PC-9 (cell line): ENCODE measurements around the gene NTN4. TPM values are rescaled to one million over a fixed set of nuclear protein-coding genes. Genes with fewer than 3 reads are reported as not detected.

Source experiments
- BruUV-seq: library from RNA; stranded (reverse); fragments of 400-500 nt; replicated peaks from 2 replicates; lab custom pipeline; 2021; lab: Mats Ljungman, UMichigan
- CTCF ChIA-PET: fragments of 300-600 bp; sonication (Branson Sonifier 250); formaldehyde crosslinking; loops from one replicate; lab custom pipeline; 2022; ENCODE audit warnings: antibody characterized with exemption; lab: Charles Lee
- POLR2A ChIA-PET: fragments of 300-600 bp; sonication (Branson Sonifier 250); formaldehyde crosslinking; loops from one replicate; lab custom pipeline; 2022; ENCODE audit warnings: antibody characterized with exemption; ENCODE audit not compliant: unreplicated experiment; lab: Charles Lee
- DNase-seq, 2 experiments: peaks; one replicate each; pipeline versions ENCODE4 v3.0.0 to v3.0.0-alpha.2; 2015 to 2022; ENCODE audit warnings: mixed read lengths in 1 of 2
- H2AFZ ChIP-seq: fragments of 200-600 bp; sonication (generic); 2 replicates; pipeline ENCODE4 v1.8.1; 2017; ENCODE audit warnings: antibody characterized with exemption
- H3F3A ChIP-seq: fragments of 200-600 bp; sonication (generic); 2 replicates; pipeline ENCODE4 v1.8.1; 2017; ENCODE audit warnings: antibody characterized with exemption, mild to moderate bottlenecking, low read depth; ENCODE audit not compliant: insufficient read depth
- H3K27ac ChIP-seq: fragments of 200-600 bp; sonication (generic); 2 replicates; pipeline ENCODE4 v1.6.1; 2016; ENCODE audit warnings: mixed run types
- H3K27me3 ChIP-seq: fragments of 200-600 bp; sonication (generic); 2 replicates; pipeline ENCODE4 v1.6.1; 2016; ENCODE audit warnings: low read depth, mixed run types; ENCODE audit not compliant: insufficient read depth
- H3K36me3 ChIP-seq: fragments of 200-600 bp; sonication (generic); 2 replicates; pipeline ENCODE4 v1.6.1; 2016; ENCODE audit warnings: low read depth, mixed run types
- H3K4me1 ChIP-seq: fragments of 200-600 bp; sonication (generic); replicated peaks from 2 replicates; pipeline ENCODE4 v1.6.1; 2016; ENCODE audit warnings: mixed run types; ENCODE audit not compliant: insufficient read depth
- H3K4me2 ChIP-seq: fragments of 200-600 bp; sonication (generic); 2 replicates; pipeline ENCODE4 v1.6.1; 2017; ENCODE audit warnings: mixed run types
- H3K4me3 ChIP-seq: fragments of 200-600 bp; sonication (generic); 2 replicates; pipeline ENCODE4 v1.6.1; 2016; ENCODE audit warnings: mixed run types
- H3K79me2 ChIP-seq: fragments of 200-600 bp; sonication (generic); 2 replicates; pipeline ENCODE4 v1.6.1; 2017; ENCODE audit warnings: low read depth, mixed run types
- H3K9me2 ChIP-seq: fragments of 200-600 bp; sonication (generic); 2 replicates; pipeline ENCODE4 v1.8.1; 2017; ENCODE audit warnings: mild to moderate bottlenecking; ENCODE audit not compliant: insufficient read depth
- H3K9me3 ChIP-seq: fragments of 200-600 bp; sonication (generic); 2 replicates; pipeline ENCODE4 v1.8.1; 2016; ENCODE audit warnings: low read depth; ENCODE audit not compliant: insufficient read depth
- H4K20me1 ChIP-seq: fragments of 200-600 bp; sonication (generic); 2 replicates; pipeline ENCODE4 v1.8.1; 2017; ENCODE audit not compliant: insufficient read depth
- EZH2 ChIP-seq: fragments of 200-600 bp; sonication (generic); IDR thresholded peaks from 2 replicates; pipeline ENCODE4 v1.8.0; 2017; ENCODE audit warnings: antibody characterized with exemption, low read depth
- intact Hi-C: fragments of 100-400 bp; cut with micrococcal nuclease; formaldehyde crosslinking; loops from one replicate; pipeline ENCODE4 v1.10.0; 2022; ENCODE audit not compliant: unreplicated experiment
- total RNA-seq: library from RNA; stranded (reverse); gene quantifications from 2 replicates; pipeline ENCODE4 v1.2.3, GENCODE V29; 2021
- TF ChIP-seq, protein P1 (sequence below): fragments of 200-600 bp; sonication (generic); conservative IDR thresholded peaks from 2 replicates; pipeline ENCODE4 v1.6.1; 2017; ENCODE audit warnings: mixed run types, antibody characterized with exemption, mild to moderate bottlenecking, moderate library complexity

The NTN4 gene
- total RNA-seq, 1 experiment from 2014 or later, result 41.5 TPM

DNA sequence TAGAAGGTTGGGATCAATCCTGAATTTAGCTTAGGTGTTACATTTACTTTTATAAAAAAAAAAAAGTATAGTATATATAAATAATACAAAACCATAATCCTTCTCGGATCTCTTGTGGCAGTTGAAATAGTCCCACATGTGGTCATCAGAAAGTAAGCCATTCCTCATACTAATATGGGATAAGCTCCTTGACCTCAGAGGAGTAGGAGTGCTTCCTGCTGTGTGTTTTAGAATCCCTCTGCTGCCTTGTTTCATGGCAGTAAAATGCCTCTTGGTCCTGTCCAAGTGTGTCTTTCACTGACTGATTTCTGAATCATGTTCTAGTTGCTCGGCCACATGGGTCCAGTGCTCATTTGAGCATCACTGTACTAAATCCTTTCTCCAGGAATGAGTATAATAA, 117.0 kb downstream of the NTN4 start:
- H4K20me1 ChIP-seq, result no peaks in the 10 kb centered on the region
- peaks cover 44% of the 10 kb centered on the region for H3K36me3 ChIP-seq
- H3K4me3 ChIP-seq, result no peak overlapping the region
- intact Hi-C loops, result no loop called here
- POLR2A ChIA-PET, result no interaction called here
- TF ChIP-seq EZH2, result no peak
- TF ChIP-seq, protein P1, sequence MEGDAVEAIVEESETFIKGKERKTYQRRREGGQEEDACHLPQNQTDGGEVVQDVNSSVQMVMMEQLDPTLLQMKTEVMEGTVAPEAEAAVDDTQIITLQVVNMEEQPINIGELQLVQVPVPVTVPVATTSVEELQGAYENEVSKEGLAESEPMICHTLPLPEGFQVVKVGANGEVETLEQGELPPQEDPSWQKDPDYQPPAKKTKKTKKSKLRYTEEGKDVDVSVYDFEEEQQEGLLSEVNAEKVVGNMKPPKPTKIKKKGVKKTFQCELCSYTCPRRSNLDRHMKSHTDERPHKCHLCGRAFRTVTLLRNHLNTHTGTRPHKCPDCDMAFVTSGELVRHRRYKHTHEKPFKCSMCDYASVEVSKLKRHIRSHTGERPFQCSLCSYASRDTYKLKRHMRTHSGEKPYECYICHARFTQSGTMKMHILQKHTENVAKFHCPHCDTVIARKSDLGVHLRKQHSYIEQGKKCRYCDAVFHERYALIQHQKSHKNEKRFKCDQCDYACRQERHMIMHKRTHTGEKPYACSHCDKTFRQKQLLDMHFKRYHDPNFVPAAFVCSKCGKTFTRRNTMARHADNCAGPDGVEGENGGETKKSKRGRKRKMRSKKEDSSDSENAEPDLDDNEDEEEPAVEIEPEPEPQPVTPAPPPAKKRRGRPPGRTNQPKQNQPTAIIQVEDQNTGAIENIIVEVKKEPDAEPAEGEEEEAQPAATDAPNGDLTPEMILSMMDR, result no peak
- no peaks in the 10 kb centered on the region for H3K27me3 ChIP-seq
- no peak overlapping the region for H2AFZ ChIP-seq
- no peaks in the 10 kb centered on the region for H3K4me1 ChIP-seq
- no peak overlapping the region for H3K4me2 ChIP-seq
- peaks cover 7% of the 10 kb centered on the region; the same call in 1 of the 2 replicates for H3F3A ChIP-seq
- CTCF ChIA-PET, result no interaction called here
- no peaks in the 10 kb centered on the region for H3K9me2 ChIP-seq
- no TSS peak for BruUV-seq
- H3K79me2 ChIP-seq, result no peaks in the 10 kb centered on the region
- H3K9me3 ChIP-seq, result no peaks in the 10 kb centered on the region
- H3K27ac ChIP-seq, result no peak overlapping the region
- no peak for DNase-seq

DNA sequence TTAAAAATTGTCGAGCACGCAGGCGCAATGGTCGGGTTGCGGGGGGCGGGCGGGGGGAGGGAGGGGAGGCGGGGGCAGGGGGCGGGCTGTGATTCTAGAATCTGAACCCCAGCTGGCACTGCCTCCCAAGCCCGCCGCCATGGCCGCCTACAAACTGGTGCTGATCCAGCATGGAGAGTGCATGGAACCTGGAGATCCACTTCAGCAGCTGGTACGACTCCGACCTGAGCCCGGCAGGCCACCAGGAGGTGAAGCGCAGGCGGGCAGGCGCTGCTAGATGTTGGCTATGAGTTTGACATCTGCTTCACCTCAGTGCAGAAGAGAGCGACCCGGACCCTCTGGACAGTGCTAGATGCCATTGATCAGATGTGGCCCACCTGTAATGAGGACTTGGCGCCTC, 118.4 kb downstream of the NTN4 start:
- H4K20me1 ChIP-seq, result no peaks in the 10 kb centered on the region
- ChIA-PET CTCF (no interaction called here), POLR2A (no interaction called here)
- no peak overlapping the region for H3K4me2 ChIP-seq
- H3K9me3 ChIP-seq, result no peaks in the 10 kb centered on the region
- no TSS peak for BruUV-seq
- intact Hi-C loops, result no loop called here
- H2AFZ ChIP-seq, result no peak overlapping the region
- H3K27me3 ChIP-seq, result no peaks in the 10 kb centered on the region
- H3K4me1 ChIP-seq, result no peaks in the 10 kb centered on the region
- no peak for DNase-seq
- H3F3A ChIP-seq, result peaks cover 7% of the 10 kb centered on the region; the same call in 1 of the 2 replicates
- H3K27ac ChIP-seq, result no peak overlapping the region
- no peaks in the 10 kb centered on the region for H3K9me2 ChIP-seq
- H3K79me2 ChIP-seq, result no peaks in the 10 kb centered on the region
- H3K36me3 ChIP-seq, result peaks cover 46% of the 10 kb centered on the region
- TF ChIP-seq, protein P1, result no peak
- no peak for TF ChIP-seq EZH2
- H3K4me3 ChIP-seq, result no peak overlapping the region

DNA sequence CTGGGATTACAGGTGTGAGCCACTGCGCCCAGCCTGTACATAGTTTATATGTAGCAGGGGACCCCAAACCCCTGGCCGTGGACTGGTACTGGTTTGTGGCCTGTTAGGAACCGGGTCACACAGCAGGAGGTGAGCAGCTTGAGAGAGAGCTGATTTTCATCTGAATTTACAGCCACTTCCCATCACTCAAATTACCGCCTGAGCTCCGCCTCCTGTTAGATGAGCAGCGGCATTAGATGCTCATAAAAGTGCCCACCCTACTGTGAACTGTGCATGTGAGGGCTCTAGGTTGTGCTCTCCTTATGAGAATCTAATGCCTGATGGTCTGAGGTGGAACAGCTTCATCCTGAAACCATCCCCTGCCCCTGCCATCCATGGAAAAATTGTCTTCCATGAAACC, 119.3 kb downstream of the NTN4 start:
- Histone ChIP-seq H2AFZ (no peak overlapping the region), H3K79me2 (no peaks in the 10 kb centered on the region), H3K27me3 (no peaks in the 10 kb centered on the region), H3K4me3 (no peak overlapping the region), H3K36me3 (peaks cover 44% of the 10 kb centered on the region), H3K27ac (no peak overlapping the region), H3F3A (peaks cover 7% of the 10 kb centered on the region; the same call in 1 of the 2 replicates), H4K20me1 (no peaks in the 10 kb centered on the region), H3K9me3 (no peaks in the 10 kb centered on the region), H3K4me2 (no peak overlapping the region), H3K4me1 (no peaks in the 10 kb centered on the region), H3K9me2 (no peaks in the 10 kb centered on the region)
- BruUV-seq, result no TSS peak
- intact Hi-C loops, result no loop called here
- DNase-seq, result no peak
- CTCF ChIA-PET, result no interaction called here
- no peak for TF ChIP-seq EZH2
- TF ChIP-seq, protein P1, result no peak
- POLR2A ChIA-PET, result no interaction called here
